ENCODE results near the gene ACP2. TPM values are rescaled to one million over a fixed set of nuclear protein-coding genes. Genes with fewer than 3 reads are reported as not detected.

Gene ACP2, protein sequence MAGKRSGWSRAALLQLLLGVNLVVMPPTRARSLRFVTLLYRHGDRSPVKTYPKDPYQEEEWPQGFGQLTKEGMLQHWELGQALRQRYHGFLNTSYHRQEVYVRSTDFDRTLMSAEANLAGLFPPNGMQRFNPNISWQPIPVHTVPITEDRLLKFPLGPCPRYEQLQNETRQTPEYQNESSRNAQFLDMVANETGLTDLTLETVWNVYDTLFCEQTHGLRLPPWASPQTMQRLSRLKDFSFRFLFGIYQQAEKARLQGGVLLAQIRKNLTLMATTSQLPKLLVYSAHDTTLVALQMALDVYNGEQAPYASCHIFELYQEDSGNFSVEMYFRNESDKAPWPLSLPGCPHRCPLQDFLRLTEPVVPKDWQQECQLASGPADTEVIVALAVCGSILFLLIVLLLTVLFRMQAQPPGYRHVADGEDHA
- polyA plus RNA-seq (2013, experiment 1 of 2; ENCODE audit: insufficient read length): 34.9 TPM
- 21.3 TPM for polyA plus RNA-seq (2013, experiment 2 of 2; ENCODE audit: insufficient read length)

DNA sequence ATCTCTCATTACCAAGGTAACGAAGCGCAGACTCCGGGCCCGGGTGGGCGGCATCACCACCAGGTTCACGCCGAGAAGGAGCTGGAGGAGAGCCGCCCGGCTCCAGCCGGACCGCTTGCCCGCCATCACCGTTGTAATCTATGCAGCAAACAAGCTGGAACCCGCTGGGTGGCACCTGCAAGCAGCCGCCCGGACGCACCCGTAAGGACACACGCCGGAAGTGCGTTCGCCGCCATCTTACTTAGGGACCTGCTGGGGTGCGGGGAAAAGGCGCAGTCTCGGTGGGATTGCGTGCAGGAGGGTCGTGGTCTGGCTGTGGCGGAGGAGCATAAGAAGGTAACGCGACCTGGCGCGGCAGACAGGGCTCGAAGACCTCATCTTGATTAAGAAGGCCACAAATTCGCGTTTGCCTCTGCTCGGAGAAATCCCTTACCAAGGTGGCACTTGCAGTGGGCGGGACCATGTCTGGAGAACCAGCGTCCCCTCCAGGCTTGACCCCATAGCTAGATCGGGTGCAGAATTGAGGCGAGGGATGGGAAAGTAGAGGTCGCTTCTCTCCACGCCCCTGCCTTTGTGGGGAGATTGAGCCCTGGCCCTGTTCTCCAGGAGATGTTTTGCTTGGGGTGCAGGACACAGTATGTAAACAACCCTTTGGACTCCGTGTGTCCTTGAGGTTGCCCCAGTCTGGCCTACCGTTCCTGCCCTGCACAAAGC lies at the start of gene ACP2:
Gene ACP2 (minus strand): TSS at position 151 of the 714 bp plus-strand sequence. CDS start 25 bp downstream, at position 126.
- DNase-seq: peak; percentile 84

DNA sequence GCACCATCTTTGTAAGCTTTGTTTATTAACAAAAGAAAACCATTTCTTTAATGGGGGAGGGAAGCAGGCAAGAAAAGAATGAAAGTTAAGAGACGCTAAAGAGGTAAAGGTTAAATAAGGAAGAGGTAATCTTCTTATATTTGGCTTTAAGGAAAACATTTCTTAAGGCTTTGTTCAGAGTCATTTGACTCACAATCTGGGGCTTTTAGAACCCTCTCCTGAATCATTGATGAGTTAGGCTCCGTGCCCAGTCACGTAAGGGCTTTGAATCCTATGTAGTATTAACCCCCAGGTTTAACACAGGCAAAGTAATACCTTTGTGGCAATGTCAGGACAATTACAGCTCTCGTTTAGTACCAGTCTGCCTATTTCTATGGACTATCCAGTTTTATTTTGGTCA lies 47.4 kb upstream of the ACP2 start:
- DNase-seq: no peak

DNA sequence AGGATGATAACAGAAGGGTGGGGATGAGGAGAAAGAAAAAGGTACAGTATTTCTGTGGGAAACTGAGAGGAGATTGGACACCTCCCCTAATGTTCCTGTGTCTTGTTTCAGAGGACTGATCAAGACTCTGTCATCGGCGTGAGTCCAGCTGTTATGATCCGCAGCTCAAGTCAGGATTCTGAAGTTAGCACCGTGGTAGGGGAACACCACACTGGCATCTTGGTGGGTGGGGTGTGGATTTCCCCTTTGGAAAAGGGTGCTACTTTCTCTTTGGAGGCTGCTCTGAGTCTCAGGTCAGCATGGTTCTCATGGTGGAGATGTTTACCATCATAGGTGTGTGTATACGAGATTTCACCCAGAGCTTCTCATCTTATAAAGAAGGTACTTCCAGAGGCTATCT lies 46.8 kb upstream of the ACP2 start:
- no peak for DNase-seq

DNA sequence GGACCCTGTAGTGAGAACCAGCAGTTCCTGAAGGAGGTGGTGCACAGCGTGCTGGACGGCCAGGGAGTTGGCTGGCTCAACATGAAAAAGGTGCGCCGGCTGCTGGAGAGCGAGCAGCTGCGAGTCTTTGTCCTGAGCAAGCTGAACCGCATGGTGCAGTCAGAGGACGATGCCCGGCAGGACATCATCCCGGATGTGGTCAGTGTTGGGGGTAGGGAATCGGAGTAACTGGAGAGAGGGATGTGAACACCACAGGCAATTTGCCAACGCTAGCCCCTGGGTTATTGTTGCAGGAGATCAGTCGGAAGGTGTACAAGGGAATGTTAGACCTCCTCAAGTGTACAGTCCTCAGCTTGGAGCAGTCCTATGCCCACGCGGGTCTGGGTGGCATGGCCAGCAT lies 41.2 kb upstream of the ACP2 start:
- DNase-seq: no peak

DNA sequence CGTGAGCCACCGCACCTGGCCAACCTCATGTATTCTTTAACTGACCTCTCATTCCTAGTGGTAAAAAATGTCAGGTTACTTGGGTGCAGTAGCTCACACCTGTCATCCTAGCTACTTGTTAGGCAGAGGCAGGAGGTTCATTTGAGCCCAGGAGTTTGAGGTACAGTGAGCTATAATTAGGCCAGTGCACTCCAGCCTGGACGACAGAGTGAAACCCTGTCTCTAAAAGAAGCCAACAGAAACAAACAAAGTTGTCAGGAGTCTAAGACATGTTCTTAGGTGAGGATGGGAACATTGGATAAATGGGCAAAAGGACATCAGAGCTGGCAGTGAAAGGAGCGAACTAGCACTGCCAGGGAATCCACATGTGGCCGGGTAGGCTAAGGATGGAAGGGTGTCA lies 39.5 kb upstream of the ACP2 start:
- no peak for DNase-seq

DNA sequence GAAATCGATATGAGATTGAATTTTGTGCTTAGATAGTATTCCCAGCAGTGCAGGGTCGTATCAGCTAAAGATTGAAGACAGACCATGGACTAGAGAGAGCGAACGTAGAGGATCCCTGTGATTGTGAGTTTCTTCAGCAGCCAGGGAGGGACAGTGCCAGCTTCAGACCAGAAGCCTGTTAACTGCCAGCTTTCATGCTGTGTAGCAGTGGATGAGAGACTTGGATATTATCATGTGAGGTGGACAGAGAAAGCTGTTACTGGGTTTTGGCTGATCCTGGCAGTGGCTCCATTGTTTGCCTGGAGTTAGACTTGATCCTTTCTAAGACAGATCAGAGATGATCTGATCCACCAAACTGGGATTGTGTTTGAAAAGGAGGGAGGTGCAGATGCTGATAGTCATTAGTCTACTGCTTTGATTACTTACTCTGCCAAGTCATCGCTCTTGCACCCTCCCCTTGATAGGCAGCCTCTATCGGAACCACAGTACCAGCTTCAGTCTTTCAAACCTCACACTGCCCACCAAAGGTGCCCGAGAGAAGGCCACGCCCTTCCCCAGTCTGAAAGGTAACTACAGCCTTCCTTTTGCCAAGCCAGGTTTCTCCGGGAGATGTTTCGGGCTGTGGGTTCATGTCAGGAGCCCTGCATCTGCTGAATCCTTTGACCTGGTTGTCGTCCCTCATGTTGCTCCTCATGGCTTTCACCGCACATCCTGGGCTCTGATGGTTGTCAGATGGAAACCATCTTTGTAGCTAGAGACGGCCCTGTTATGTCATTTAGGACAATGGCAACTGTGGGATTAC lies 37.6 kb upstream of the ACP2 start:
- no peak for DNase-seq

DNA sequence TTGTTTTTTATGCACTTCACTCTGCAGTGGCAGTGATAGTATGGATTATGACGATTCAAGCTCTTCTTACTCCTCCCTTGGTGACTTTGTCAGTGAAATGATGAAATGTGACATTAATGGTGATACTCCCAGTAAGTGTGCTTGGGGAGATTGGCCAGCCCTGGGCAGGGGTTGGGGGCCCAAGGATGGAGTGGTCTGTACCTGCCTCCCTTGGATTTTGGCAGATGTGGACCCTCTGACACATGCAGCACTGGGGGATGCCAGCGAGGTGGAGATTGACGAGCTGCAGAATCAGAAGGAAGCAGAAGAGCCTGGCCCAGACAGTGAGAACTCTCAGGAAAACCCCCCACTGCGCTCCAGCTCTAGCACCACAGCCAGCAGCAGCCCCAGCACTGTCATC lies 35.5 kb upstream of the ACP2 start:
- DNase-seq: no peak

DNA sequence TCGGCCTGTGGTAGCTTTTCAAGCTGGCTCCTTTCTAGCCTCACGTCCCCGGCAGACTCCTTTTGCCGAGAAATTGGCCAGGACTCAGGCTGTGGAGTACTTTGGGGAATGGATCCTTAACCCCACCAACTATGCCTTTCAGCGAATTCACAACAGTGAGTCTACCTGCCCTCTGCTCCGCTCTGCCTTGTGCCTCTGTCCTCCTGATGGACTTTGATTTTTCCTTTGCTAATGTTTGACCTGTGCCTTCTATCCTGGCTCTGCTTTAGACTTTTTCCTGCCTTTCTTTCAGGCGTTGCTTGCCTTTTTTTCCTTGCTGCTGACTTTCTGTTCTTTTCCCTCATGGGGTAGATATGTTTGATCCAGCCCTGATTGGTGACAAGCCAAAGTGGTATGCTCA lies 33.8 kb upstream of the ACP2 start:
- DNase-seq: no peak

DNA sequence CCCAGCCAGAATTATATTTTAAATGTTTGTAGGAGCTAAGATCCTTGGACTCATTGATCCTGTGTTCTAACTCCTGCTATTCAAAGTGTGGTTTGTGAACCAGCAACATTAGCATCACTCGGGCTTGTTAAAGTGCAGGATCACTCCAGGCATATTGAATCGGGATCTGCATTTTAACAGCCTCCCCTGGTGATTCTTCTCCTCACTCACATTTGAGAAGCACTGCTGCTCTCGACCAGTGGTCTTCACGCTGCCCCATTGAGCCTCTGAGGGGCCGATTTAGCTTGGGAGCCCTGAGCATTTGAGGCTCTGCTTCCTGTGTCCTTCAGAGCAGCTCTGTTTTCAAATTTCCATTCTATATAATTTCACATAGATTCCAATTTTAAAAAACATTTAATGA lies 32.2 kb upstream of the ACP2 start:
- DNase-seq: no peak

DNA sequence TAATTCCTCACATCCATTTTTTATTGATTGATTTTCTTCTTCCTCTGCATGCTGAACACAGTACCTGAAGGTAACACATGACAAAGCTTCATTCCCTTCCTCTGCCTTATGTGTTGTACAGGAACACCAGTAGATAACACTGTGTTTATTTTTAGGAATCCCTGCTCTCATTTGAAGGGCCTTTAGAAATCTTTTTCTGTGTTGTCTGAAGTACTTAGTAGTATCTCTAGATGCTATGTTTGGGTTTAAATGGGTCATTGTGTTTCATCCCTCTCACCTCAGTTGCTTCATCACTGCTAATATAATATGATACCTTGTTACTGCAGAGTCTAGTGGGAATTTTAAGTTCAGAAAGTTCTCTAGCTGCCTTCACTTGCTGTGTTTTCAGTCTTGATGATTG lies 31.5 kb upstream of the ACP2 start:
- no peak for DNase-seq

DNA sequence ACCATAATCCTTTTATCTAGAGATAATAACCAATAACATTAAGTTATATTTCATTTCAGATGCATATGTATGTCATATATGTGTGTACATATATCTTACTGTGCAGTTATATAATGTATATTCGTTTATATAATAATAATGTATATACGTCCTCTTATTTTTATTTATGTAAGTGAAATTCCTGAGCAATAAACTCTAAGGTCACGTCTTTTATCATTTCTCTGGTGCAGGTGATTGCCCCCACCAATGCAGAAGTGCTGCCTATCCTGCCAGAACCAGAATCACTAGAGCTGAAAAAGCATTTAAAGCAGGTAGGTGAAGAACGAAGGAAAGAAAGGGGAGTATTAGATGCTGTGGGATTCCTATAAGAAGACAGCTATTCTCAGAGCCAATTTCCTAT lies 30.2 kb upstream of the ACP2 start:
- no peak for DNase-seq

DNA sequence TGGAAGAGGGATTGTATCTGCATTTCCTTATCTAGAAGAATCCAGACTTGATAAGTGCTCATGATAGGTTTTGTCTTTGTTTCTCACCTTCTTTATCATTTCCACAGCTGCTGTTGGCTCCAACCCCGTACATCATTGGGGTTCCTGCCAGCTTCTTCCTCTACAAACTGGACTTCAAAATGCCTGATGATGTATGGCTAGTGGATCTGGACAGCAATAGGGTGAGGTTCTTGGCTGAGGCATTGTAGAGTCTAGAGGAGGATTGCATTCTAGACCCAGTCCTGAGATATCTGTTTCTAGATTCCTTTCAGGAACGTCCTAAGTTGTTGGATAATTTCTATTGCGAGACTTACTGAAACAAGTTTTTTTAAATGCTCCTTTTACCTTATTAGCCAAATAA lies 29.4 kb upstream of the ACP2 start:
- no peak for DNase-seq

DNA sequence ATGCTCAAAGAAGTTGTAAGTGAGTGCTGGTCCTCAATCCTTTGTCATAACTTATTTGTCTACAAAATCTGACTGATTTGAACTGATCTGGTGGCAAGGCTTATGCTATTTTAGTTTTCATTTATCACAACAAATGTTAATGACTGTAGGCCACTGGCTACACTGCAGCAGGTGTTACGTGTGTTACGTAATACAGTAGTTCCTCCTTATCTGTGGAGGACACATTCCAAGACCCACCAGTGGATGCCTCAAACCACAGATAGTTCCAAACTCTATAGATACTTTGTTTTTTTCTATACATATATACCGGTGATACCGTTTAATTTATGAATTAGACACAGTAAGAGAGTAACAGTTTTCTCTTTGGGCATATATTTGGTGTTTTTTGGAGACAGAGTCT lies 28.3 kb upstream of the ACP2 start:
- DNase-seq: no peak

DNA sequence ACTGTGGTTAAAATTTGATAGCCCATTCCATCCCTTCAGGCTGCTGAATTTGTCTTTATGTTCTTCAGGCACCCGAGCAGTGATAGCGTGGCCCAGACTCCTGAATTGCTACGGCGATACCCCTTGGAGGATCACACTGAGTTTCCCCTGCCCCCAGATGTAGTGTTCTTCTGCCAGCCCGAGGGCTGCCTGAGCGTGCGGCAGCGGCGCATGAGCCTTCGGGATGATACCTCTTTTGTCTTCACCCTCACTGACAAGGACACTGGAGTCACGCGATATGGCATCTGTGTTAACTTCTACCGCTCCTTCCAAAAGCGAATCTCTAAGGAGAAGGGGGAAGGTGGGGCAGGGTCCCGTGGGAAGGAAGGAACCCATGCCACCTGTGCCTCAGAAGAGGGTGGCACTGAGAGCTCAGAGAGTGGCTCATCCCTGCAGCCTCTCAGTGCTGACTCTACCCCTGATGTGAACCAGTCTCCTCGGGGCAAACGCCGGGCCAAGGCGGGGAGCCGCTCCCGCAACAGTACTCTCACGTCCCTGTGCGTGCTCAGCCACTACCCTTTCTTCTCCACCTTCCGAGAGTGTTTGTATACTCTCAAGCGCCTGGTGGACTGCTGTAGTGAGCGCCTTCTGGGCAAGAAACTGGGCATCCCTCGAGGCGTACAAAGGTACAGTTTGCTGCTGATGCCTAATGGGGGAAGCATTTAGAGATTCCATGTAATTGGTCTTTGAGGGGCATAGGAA lies 26.1 kb upstream of the ACP2 start:
- no peak for DNase-seq

DNA sequence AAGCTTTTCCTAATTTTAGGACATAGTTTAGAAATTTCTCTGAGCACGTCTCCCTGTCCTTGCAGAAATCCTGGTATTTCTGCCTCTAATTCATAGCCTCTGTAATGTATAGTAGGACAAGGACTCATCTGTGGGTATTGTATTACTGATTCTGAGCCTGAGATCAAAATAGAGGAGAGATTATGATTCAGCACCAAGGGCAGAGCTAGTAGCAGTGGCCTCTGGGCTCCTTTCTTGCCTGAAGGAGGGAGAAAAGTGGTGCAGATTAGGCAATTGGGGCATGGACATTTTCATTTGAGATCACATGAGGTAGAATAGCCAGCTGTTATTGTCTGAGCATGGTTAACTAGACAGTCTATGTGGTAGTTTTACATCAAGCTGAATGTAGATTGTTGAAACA lies 24.1 kb upstream of the ACP2 start:
- no peak for DNase-seq

DNA sequence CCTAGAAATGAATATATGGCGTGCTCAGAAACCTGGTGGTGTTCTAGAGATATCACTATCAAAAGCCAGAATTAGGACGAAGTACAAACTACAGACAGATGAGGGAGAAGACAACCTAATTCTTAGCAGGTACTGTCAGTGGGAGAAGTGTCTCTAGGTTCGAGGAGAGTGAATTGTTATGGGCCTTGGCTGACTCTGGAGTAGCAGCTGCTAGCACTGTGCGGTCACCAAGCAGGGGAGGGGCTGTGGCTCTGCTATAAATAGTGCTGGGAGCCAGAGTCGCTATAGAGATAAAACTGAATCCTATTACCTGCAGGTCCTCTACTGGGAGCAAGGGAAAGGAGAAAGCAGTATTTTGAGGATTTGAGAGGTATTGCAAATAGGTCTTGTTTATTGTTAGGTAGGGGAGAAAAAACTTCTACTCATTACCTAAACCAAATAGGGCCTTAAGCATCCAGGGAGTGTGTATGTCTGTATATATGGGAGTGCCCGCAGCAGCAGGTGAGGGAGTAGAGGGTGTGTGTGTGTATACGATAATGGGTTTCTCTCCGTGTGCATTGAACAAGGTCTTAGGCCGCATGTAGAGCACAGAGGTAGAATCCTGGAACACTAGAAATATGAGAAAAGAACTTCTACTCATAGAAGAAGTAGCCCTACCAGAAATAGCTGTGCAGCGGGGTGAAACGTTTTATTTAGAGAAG lies 23.5 kb upstream of the ACP2 start:
- DNase-seq: no peak

DNA sequence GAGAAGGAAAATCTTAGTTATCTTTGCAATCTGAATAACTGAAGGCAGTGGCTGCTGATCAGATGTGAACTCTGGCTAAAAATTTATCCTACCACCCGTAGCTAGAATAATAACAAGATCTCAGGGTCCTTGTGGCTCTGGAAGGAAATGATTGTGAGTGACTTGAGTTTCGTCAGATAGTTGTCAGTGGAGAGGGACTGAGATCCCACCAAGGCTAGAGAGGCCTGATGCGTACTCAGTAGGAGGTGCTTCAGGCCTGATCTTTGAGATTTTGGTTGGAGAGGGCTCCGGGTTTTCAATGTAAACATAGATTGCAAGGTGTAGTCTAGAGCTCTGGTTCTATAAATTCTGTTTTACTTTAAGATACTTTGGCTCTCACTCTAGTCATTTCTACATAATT lies 22.7 kb upstream of the ACP2 start:
- DNase-seq: no peak

DNA sequence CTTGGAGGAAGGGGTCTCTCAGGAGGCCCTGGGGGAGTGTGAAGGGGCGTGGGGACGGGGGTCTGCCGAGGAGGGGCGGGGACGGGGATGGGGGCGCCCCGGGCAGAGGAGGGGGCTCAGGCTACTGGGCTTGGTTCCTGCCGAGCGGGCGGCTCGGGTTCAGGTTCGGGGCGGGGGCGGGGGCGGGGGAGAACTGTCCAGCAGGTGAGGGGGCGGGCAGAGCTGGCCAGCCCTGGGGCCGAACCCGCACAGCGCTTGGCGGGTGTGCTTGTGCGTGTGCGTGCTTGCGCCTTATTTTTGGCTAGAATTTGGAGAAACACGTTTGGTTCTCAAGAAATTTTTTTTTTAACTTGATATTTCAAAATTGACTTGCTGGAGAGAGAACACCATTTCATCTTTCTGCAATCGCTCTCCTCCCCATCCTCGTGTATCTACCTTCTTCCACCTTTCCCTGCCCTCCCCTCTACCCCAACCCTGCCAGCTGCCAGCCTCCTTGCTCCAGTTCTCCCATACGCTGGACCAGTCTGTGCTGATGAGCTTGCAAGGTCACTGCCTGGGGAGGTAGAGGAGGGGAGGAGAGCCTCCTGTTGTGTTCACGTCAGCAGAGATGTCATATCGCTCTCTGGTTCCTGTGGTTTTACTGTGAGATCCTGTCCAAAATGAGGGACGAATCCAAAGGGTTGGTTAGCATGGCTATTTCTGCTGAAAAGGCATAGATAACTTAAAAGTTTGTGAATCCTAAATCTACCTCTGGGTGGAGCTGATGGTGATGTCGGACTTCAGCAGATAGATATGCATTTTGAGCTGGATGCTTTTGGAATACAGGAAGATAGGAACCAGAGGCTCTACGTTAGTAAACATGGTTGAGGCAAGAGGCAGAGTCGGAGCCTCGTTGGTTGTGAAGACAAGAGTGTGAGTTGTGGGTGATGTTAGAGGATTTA lies 22.0 kb upstream of the ACP2 start:
- DNase-seq: peak; percentile 46

DNA sequence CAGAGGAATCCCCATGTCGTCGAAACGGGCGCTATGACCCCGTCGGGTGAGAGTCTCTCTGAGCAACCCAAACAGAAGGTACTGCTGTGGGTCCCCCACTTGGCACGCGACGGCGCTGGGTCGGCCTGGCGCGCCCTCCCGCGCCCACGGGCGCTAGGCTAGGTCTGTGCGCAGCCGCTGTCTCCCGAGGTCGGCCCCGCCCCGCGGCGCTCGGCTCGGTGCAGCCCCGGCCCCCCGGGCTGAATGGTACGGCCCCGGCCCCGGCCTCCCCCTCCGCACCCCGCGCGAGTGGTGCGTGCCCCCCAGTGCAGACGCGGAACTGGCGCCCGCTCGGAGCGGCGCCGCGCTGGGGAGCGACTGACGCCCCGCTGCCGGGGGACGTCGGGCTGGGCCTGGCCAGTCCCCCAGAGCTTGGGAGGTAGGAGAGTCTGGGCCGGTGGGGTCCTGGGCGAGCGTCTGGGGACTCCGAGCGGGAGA lies 21.3 kb upstream of the ACP2 start, which contains the start of gene MADD:
Gene MADD (plus strand): TSS at position 305 of the 477 bp plus-strand sequence.
- peak; percentile 82 for DNase-seq

All from fibroblast of skin of back (primary cell).